Ovary (tissue), 3 donors: ENCODE data around the gene PRDM1.

ENCODE experiments used
- CTCF ChIP-seq, 3 donors: fragments of 450-650 bp in 2 of 3; fragments of 200-600 bp in 1 of 3; IDR thresholded peaks; one replicate each; pipeline versions ENCODE4 v1.5.1 to v1.8.0; 2016 to 2022; ENCODE audit warnings: antibody characterized with exemption in 3 of 3, mild to moderate bottlenecking in 1 of 3
- EP300 ChIP-seq: sonication (generic); formaldehyde crosslinking; IDR thresholded peaks from one replicate; pipeline ENCODE4 v1.6.1; 2017; ENCODE audit warnings: antibody characterized with exemption
- POLR2A ChIP-seq: fragments of 450-650 bp; IDR thresholded peaks from one replicate; pipeline ENCODE4 v1.6.1; 2017; ENCODE audit warnings: antibody characterized with exemption, mild to moderate bottlenecking, moderate library complexity
- donor health status: DM: no; HTN: no; CAD: no.

GRCh38 chr6:106122938-106123656, 37.0 kb downstream of the PRDM1 start:
- TF ChIP-seq POLR2A (no peak), CTCF (IDR thresholded peaks at IDR 0.05) (no peak), EP300 (no peak)
